ENCODE measurements around the gene PTGER4. TPM values are rescaled to one million over a fixed set of nuclear protein-coding genes. Genes with fewer than 3 reads are reported as not detected.

PTGER4 gene
- total and polyA plus RNA-seq, 2 of the 8 experiments (the other 6 are each of a cell fraction or from before 2014, with no cell fraction given), result 0.76 to 1.2 TPM

- H3K9ac ChIP-seq (replicated peaks in 1 of 4; ENCODE audit: extremely low read depth in 1 of 4, low read depth in 3 of 4, low read length in 3 of 4), result no peak overlapping the region
- no peak overlapping the region for H3K14ac ChIP-seq (ENCODE audit: insufficient read length)
- no peak overlapping the region for H2BK120ac ChIP-seq (replicated peaks; ENCODE audit: low read depth, low read length)
- H2BK20ac ChIP-seq (ENCODE audit: low read length), result no peak overlapping the region
- H4K5ac ChIP-seq (ENCODE audit: insufficient read length, low read depth, low read length), result no peak overlapping the region
- H3K79me2 ChIP-seq (ENCODE audit: control insufficient read depth in 1 of 2, insufficient read depth in 2 of 2, low read length in 2 of 2), result no peaks in the 10 kb centered on the region
- H2BK15ac ChIP-seq (ENCODE audit: low read length), result no peak overlapping the region
- no peaks in the 10 kb centered on the region for H3K9me3 ChIP-seq (ENCODE audit: insufficient read depth in 2 of 2, low read depth in 1 of 2, low read length in 1 of 2)
- no peak overlapping the region for H2AFZ ChIP-seq (ENCODE audit: low read length)
- CTCF ChIA-PET (ENCODE audit: partially characterized antibody), result interaction anchor here (0.7 to 1.3 kb wide), 5 partner anchors 10 to 188 kb away, joined by 3 read pairs; no protein-coding TSS in a partner anchor
- no peak for TF ChIP-seq CBX8 (IDR thresholded peaks at IDR 0.05; ENCODE audit: borderline replicate concordance, low read depth, low read length)
- TF ChIP-seq RBBP5 (IDR thresholded peaks at IDR 0.05; ENCODE audit: borderline replicate concordance, low read depth, low read length), result no peak
- TF ChIP-seq FOSL1 (IDR thresholded peaks at IDR 0.05; ENCODE audit: insufficient read depth, low read depth, low read length), result no peak
- TF ChIP-seq SIRT6 (IDR thresholded peaks at IDR 0.05; ENCODE audit: low read length), result no peak
- no peak for TF ChIP-seq NRF1 (IDR thresholded peaks at IDR 0.05; ENCODE audit: low read depth, low read length)
- no peak overlapping the region for H3K4ac ChIP-seq (replicated peaks; ENCODE audit: insufficient read length, low read depth, low read length)
- no peak overlapping the region for H3K56ac ChIP-seq (replicated peaks; ENCODE audit: insufficient read length, low read depth, low read length)
- no peak overlapping the region for H2BK12ac ChIP-seq (ENCODE audit: low read depth, low read length)
- no peak overlapping the region for H4K91ac ChIP-seq (replicated peaks; ENCODE audit: insufficient read length, low read length)
- no peak overlapping the region for H3K4me3 ChIP-seq (ENCODE audit: extremely low read depth in 1 of 4, insufficient read depth in 2 of 4, low read depth in 3 of 4, low read length in 4 of 4)
- H3K4me1 ChIP-seq (replicated peaks in 1 of 4; ENCODE audit: control insufficient read depth in 3 of 4, insufficient read depth in 4 of 4, low read length in 3 of 4), result no peaks in the 10 kb centered on the region
- no peak for FAIRE-seq
- no peaks in the 10 kb centered on the region for H3K23me2 ChIP-seq (ENCODE audit: low read depth, low read length)
- H4K8ac ChIP-seq (ENCODE audit: extremely low read depth, insufficient read depth, low read length), result no peak overlapping the region
- POLR2A ChIA-PET (ENCODE audit: partially characterized antibody), result no interaction called here
- H2BK5ac ChIP-seq (ENCODE audit: low read depth, low read length), result no peak overlapping the region
- no peaks in the 10 kb centered on the region for H3K36me3 ChIP-seq (ENCODE audit: control insufficient read depth in 2 of 4, insufficient read depth in 4 of 4, low read length in 3 of 4)
- no peaks in the 10 kb centered on the region for H3K79me1 ChIP-seq (ENCODE audit: low read depth, low read length)
- no peak for DNase-seq (ENCODE audit: low read depth in 1 of 2, low spot score in 2 of 2)
- H3K27me3 ChIP-seq (replicated peaks in 1 of 4; ENCODE audit: control insufficient read depth in 3 of 4, extremely low read depth in 1 of 4, insufficient read depth in 3 of 4, low read length in 3 of 4), result no peaks in the 10 kb centered on the region
- no peak overlapping the region for H3K27ac ChIP-seq (ENCODE audit: low read depth, low read length)
- 88% methylated on average over 3 of the region's 3 CpGs; no CpG with 5 or more reads in 1 of the 2 experiments for WGBS, 2 experiments (ENCODE audit: extremely low coverage in 1 of 2, insufficient coverage in 1 of 2, insufficient read length in 1 of 2, insufficient replicate concordance in 2 of 2, low coverage in 1 of 2, low lambda C conversion rate in 2 of 2, missing lambda C conversion rate in 1 of 2)
- H3K23ac ChIP-seq (ENCODE audit: insufficient read length), result no peak overlapping the region
- H3K18ac ChIP-seq (ENCODE audit: extremely low read depth, low read length), result no peak overlapping the region
- no peak overlapping the region for H2AK5ac ChIP-seq (ENCODE audit: low read depth, low read length)
- no peaks in the 10 kb centered on the region for H4K20me1 ChIP-seq (replicated peaks in 1 of 2; ENCODE audit: control insufficient read depth in 1 of 2, insufficient read depth in 2 of 2, low read length in 2 of 2)
- H3K4me2 ChIP-seq (ENCODE audit: insufficient read depth in 1 of 2, low read depth in 2 of 2, low read length in 2 of 2), result no peak overlapping the region
Measured at GRCh38 chr5:40665635-40666298, 13.9 kb upstream of the PTGER4 start.
